GM23338 (cell line): ENCODE data around the gene CD163. TPM values are rescaled to one million over a fixed set of nuclear protein-coding genes. Genes with fewer than 3 reads are reported as not detected.

Experiments
- ATAC-seq: fragments of 200-7000 bp; cut with Tn5 transposase; 3 replicates; pipeline ENCODE4 v1.9.1; 2020
- DNase-seq: peaks from one replicate; pipeline ENCODE4 v3.0.0-alpha.2; 2015; ENCODE audit warnings: low spot score
- H2AFZ ChIP-seq: fragments of 200-600 bp; sonication (generic); 2 replicates; pipeline ENCODE4 v1.8.0; 2016; ENCODE audit warnings: antibody characterized with exemption, mild to moderate bottlenecking, moderate library complexity
- H3F3A ChIP-seq: fragments of 200-600 bp; sonication (generic); replicated peaks from 2 replicates; pipeline ENCODE4 v1.8.0; 2017; ENCODE audit warnings: antibody characterized with exemption, mixed run types, low read depth
- H3K27ac ChIP-seq: fragments of 200-600 bp; sonication (generic); 2 replicates; pipeline ENCODE4 v1.6.1; 2016; ENCODE audit warnings: low read depth
- H3K27me3 ChIP-seq: fragments of 200-600 bp; sonication (generic); 2 replicates; pipeline ENCODE4 v1.8.0; 2016; ENCODE audit warnings: mild to moderate bottlenecking, mixed run types, moderate library complexity; ENCODE audit not compliant: insufficient read depth
- H3K36me3 ChIP-seq: fragments of 200-600 bp; sonication (generic); 2 replicates; pipeline ENCODE4 v1.8.0; 2016; ENCODE audit warnings: mild to moderate bottlenecking; ENCODE audit not compliant: insufficient read depth
- H3K4me1 ChIP-seq: fragments of 200-600 bp; sonication (generic); 2 replicates; pipeline ENCODE4 v1.8.0; 2016; ENCODE audit warnings: mild to moderate bottlenecking, moderate library complexity; ENCODE audit not compliant: insufficient read depth
- H3K4me2 ChIP-seq: fragments of 200-600 bp; sonication (generic); 2 replicates; pipeline ENCODE4 v1.7.1; 2017; ENCODE audit warnings: mixed run types
- H3K4me3 ChIP-seq: fragments of 200-600 bp; sonication (generic); 2 replicates; pipeline ENCODE4 v1.6.1; 2016; ENCODE audit warnings: mixed run types
- H3K79me2 ChIP-seq: fragments of 200-600 bp; sonication (generic); replicated peaks from 2 replicates; pipeline ENCODE4 v1.8.0; 2017; ENCODE audit warnings: mild to moderate bottlenecking; ENCODE audit not compliant: insufficient read depth
- H3K9me2 ChIP-seq: fragments of 200-600 bp; sonication (generic); 2 replicates; pipeline ENCODE4 v1.8.0; 2017; ENCODE audit not compliant: insufficient read depth
- H4K20me1 ChIP-seq: fragments of 200-600 bp; sonication (generic); replicated peaks from 2 replicates; pipeline ENCODE4 v1.8.0; 2017; ENCODE audit warnings: mild to moderate bottlenecking; ENCODE audit not compliant: insufficient read depth
- H3K27ac Mint-ChIP-seq: 2 replicates; pipeline ENCODE4 v1.8.0; 2020; ENCODE audit warnings: inconsistent platforms, mild to moderate bottlenecking, moderate library complexity, mixed read lengths
- H3K27me3 Mint-ChIP-seq: 3 replicates; pipeline ENCODE4 v1.8.0; 2022; ENCODE audit warnings: low read depth, mild to moderate bottlenecking, moderate library complexity, mixed read lengths, inconsistent platforms; ENCODE audit not compliant: insufficient read depth, poor library complexity
- H3K36me3 Mint-ChIP-seq: 3 replicates; pipeline ENCODE4 v1.8.0; 2021; ENCODE audit warnings: low read depth, mild to moderate bottlenecking, inconsistent platforms, moderate library complexity, mixed read lengths
- H3K4me1 Mint-ChIP-seq: 3 replicates; pipeline ENCODE4 v1.8.0; 2020; ENCODE audit warnings: mild to moderate bottlenecking, inconsistent platforms, mixed read lengths
- H3K4me3 Mint-ChIP-seq: 3 replicates; pipeline ENCODE4 v1.8.0; 2021; ENCODE audit warnings: moderate library complexity, mild to moderate bottlenecking, inconsistent platforms, mixed read lengths
- H3K9me3 Mint-ChIP-seq: 3 replicates; pipeline ENCODE4 v1.8.0; 2020; ENCODE audit warnings: moderate library complexity, mild to moderate bottlenecking, inconsistent platforms, mixed read lengths
- CREB1 ChIP-seq: fragments of 250-450 bp; sonication (Bioruptor Pico); IDR thresholded peaks from 2 replicates; pipeline ENCODE4 v1.5.0; 2020; ENCODE audit warnings: low read depth, mild to moderate bottlenecking, moderate library complexity
- EZH2phosphoT487 ChIP-seq: fragments of 200-600 bp; sonication (generic); IDR thresholded peaks from one replicate; pipeline ENCODE4 v1.8.1; 2018; ENCODE audit warnings: antibody characterized with exemption; ENCODE audit not compliant: unreplicated experiment
- JUNB ChIP-seq: IDR thresholded peaks from one replicate; pipeline ENCODE4 v1.6.1; 2016; ENCODE audit warnings: antibody characterized with exemption; ENCODE audit not compliant: unreplicated experiment
- POLR2AphosphoS5 ChIP-seq: IDR thresholded peaks from 2 replicates; pipeline ENCODE4 v1.6.1; 2016; ENCODE audit warnings: antibody characterized with exemption, low read depth
- STAT1 ChIP-seq: IDR thresholded peaks from one replicate; pipeline ENCODE4 v1.6.1; 2016; ENCODE audit warnings: antibody characterized with exemption; ENCODE audit not compliant: unreplicated experiment
- ZNF114 ChIP-seq: fragments of 250-450 bp; sonication (Bioruptor Pico); IDR thresholded peaks from 2 replicates; pipeline ENCODE4 v1.5.0; 2020; ENCODE audit warnings: mild to moderate bottlenecking, moderate library complexity
- ZNF331 ChIP-seq: fragments of 250-450 bp; sonication (Bioruptor Pico); IDR thresholded peaks from 2 replicates; pipeline ENCODE4 v1.5.0; 2020; ENCODE audit warnings: low read depth, mild to moderate bottlenecking, moderate library complexity
- polyA plus RNA-seq: library from polyadenylated mRNA; unstranded; fragments of >200 nt; fragmentation: Nextera tagmentation; extraction: Ambion mirVana; gene quantifications from 2 replicates; pipeline ENCODE4 v1.2.1, GENCODE V29; 2016
- total RNA-seq: library from RNA; depleted of rRNA; stranded (reverse); fragments of >200 nt; shearing (Covaris generic); gene quantifications from 2 replicates; pipeline ENCODE4 v1.2.3, GENCODE V29; 2014
- TF ChIP-seq, protein P1 (sequence below): fragments of 250-450 bp; sonication (Bioruptor Pico); IDR thresholded peaks from 2 replicates; pipeline ENCODE4 v1.5.0; 2020; ENCODE audit warnings: mild to moderate bottlenecking, moderate library complexity

The CD163 gene
- total and polyA plus RNA-seq, 2 experiments from 2014 or later, result not detected

DNA sequence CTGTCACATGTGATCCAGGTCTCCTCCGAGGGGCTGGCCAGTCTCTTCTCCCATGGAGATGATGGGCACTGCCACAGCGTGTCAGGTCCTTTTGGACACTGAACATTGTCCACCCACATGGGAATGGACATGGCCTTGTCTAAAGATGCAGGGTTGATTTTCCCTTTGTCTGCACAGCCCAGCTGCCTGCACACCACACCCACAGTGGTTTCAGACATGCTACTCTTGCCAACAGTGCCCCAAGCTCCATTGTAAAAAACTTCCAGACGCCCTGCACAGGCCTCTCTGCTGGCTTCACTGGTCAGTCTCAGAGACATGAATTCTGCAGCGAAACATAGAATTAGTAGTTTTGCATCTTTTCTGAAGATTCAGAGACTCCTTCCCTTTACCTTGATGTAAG, 18.5 kb downstream of the CD163 start (continued):
- TF ChIP-seq, protein P1, sequence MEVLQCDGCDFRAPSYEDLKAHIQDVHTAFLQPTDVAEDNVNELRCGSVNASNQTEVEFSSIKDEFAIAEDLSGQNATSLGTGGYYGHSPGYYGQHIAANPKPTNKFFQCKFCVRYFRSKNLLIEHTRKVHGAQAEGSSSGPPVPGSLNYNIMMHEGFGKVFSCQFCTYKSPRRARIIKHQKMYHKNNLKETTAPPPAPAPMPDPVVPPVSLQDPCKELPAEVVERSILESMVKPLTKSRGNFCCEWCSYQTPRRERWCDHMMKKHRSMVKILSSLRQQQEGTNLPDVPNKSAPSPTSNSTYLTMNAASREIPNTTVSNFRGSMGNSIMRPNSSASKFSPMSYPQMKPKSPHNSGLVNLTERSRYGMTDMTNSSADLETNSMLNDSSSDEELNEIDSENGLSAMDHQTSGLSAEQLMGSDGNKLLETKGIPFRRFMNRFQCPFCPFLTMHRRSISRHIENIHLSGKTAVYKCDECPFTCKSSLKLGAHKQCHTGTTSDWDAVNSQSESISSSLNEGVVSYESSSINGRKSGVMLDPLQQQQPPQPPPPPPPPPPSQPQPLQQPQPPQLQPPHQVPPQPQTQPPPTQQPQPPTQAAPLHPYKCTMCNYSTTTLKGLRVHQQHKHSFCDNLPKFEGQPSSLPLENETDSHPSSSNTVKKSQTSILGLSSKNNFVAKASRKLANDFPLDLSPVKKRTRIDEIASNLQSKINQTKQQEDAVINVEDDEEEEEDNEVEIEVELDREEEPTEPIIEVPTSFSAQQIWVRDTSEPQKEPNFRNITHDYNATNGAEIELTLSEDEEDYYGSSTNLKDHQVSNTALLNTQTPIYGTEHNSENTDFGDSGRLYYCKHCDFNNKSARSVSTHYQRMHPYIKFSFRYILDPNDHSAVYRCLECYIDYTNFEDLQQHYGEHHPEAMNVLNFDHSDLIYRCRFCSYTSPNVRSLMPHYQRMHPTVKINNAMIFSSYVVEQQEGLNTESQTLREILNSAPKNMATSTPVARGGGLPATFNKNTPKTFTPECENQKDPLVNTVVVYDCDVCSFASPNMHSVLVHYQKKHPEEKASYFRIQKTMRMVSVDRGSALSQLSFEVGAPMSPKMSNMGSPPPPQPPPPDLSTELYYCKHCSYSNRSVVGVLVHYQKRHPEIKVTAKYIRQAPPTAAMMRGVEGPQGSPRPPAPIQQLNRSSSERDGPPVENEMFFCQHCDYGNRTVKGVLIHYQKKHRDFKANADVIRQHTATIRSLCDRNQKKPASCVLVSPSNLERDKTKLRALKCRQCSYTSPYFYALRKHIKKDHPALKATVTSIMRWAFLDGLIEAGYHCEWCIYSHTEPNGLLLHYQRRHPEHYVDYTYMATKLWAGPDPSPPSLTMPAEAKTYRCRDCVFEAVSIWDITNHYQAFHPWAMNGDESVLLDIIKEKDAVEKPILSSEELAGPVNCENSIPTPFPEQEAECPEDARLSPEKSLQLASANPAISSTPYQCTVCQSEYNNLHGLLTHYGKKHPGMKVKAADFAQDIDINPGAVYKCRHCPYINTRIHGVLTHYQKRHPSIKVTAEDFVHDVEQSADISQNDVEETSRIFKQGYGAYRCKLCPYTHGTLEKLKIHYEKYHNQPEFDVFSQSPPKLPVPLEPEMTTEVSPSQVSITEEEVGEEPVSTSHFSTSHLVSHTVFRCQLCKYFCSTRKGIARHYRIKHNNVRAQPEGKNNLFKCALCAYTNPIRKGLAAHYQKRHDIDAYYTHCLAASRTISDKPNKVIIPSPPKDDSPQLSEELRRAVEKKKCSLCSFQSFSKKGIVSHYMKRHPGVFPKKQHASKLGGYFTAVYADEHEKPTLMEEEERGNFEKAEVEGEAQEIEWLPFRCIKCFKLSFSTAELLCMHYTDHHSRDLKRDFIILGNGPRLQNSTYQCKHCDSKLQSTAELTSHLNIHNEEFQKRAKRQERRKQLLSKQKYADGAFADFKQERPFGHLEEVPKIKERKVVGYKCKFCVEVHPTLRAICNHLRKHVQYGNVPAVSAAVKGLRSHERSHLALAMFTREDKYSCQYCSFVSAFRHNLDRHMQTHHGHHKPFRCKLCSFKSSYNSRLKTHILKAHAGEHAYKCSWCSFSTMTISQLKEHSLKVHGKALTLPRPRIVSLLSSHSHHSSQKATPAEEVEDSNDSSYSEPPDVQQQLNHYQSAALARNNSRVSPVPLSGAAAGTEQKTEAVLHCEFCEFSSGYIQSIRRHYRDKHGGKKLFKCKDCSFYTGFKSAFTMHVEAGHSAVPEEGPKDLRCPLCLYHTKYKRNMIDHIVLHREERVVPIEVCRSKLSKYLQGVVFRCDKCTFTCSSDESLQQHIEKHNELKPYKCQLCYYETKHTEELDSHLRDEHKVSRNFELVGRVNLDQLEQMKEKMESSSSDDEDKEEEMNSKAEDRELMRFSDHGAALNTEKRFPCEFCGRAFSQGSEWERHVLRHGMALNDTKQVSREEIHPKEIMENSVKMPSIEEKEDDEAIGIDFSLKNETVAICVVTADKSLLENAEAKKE, result no peak
- TF ChIP-seq STAT1, result no peak
- TF ChIP-seq ZNF331 (CRISPR knock-in tag), result no peak

GRCh38 chr12:7483343-7483742, 20.2 kb downstream of the CD163 start:
- H3K4me1 Mint-ChIP-seq, result no peaks in the 10 kb centered on the region
- no peak overlapping the region for H3K4me3 Mint-ChIP-seq
- Histone ChIP-seq H3K36me3 (no peaks in the 10 kb centered on the region), H2AFZ (no peak overlapping the region), H3K4me3 (no peak overlapping the region), H3K4me2 (no peak overlapping the region), H4K20me1 (no peaks in the 10 kb centered on the region), H3K27ac (no peak overlapping the region), H3K79me2 (no peaks in the 10 kb centered on the region), H3F3A (no peaks in the 10 kb centered on the region), H3K27me3 (no peaks in the 10 kb centered on the region), H3K9me2 (no peaks in the 10 kb centered on the region; the same call in 1 of the 2 replicates), H3K4me1 (no peaks in the 10 kb centered on the region)
- H3K36me3 Mint-ChIP-seq, result no peaks in the 10 kb centered on the region
- H3K27me3 Mint-ChIP-seq, result no peaks in the 10 kb centered on the region
- ATAC-seq (no peak), DNase-seq (no peak)
- no peaks in the 10 kb centered on the region for H3K9me3 Mint-ChIP-seq
- no peak overlapping the region for H3K27ac Mint-ChIP-seq
- no peak for TF ChIP-seq ZNF114 (CRISPR knock-in tag)
- TF ChIP-seq POLR2AphosphoS5, result no peak
- TF ChIP-seq, protein P1, result no peak
- no peak for TF ChIP-seq JUNB
- no peak for TF ChIP-seq CREB1 (CRISPR knock-in tag)
- no peak for TF ChIP-seq EZH2phosphoT487
